Measurements from ENCODE around the gene B4GALNT2. TPM values are rescaled to one million over a fixed set of nuclear protein-coding genes. Genes with fewer than 3 reads are reported as not detected.
A peak's percentile ranks its signal among the peaks of the same experiment; 100 is the strongest.

Gene B4GALNT2
- total and polyA plus RNA-seq, 2 of the 13 experiments (the other 11 are each of a cell fraction or from before 2014, with no cell fraction given): not detected

- TF ChIP-seq PATZ1 (CRISPR knock-in tag; IDR thresholded peaks at IDR 0.05) (peak; percentile 66), ZNF788 (CRISPR knock-in tag; IDR thresholded peaks at IDR 0.05; ENCODE audit: borderline replicate concordance) (no peak), FOSL1 (CRISPR knock-in tag; IDR thresholded peaks at IDR 0.05; ENCODE audit: borderline replicate concordance) (peak; percentile 92), ARID3A (IDR thresholded peaks at IDR 0.05; ENCODE audit: low read depth, low read length) (peak; percentile 51; the same call in 1 of the 2 replicates), ELF4 (CRISPR knock-in tag; IDR thresholded peaks at IDR 0.05; ENCODE audit: borderline replicate concordance) (0 out of 2 replicates have a peak, but pooled peaks have one; percentile 55), ZMYM3 (CRISPR knock-in tag; IDR thresholded peaks at IDR 0.05) (peak; percentile 36; the same call in 1 of the 2 replicates), SMC3 (IDR thresholded peaks at IDR 0.05; ENCODE audit: low read length) (peak; percentile 21), DNMT3B (CRISPR knock-in tag; conservative IDR thresholded peaks at IDR 0.05) (0 out of 2 replicates have a peak, but pooled peaks have one; percentile 46), MAFG (CRISPR knock-in tag; IDR thresholded peaks at IDR 0.05) (no peak), PRDM4 (CRISPR knock-in tag; IDR thresholded peaks at IDR 0.05; ENCODE audit: borderline replicate concordance) (no peak), ZNF160 (CRISPR knock-in tag; IDR thresholded peaks at IDR 0.05) (no peak), ARHGAP35 (CRISPR knock-in tag; IDR thresholded peaks at IDR 0.05; ENCODE audit: borderline replicate concordance) (no peak; the same call in 1 of the 2 replicates), IKZF5 (CRISPR knock-in tag; IDR thresholded peaks at IDR 0.05) (peak; percentile 43; the same call in 1 of the 2 replicates), SNAPC5 (CRISPR knock-in tag; IDR thresholded peaks at IDR 0.05; ENCODE audit: borderline replicate concordance) (no peak), TBX2 (CRISPR knock-in tag; IDR thresholded peaks at IDR 0.05; ENCODE audit: borderline replicate concordance) (peak; percentile 72), SIN3A (IDR thresholded peaks at IDR 0.05; ENCODE audit: borderline replicate concordance, low read depth, low read length) (no peak), SNRNP70 (IDR thresholded peaks at IDR 0.05; ENCODE audit: low read depth, low read length) (no peak), JUN (CRISPR knock-in tag; IDR thresholded peaks at IDR 0.05) (peak; percentile 82), ZNF597 (CRISPR knock-in tag; IDR thresholded peaks at IDR 0.05) (no peak)
Observed at GRCh38 chr17:49106321-49107210, 26.0 kb upstream of the B4GALNT2 start (continued).
